PC-9 (cell line): ENCODE data around the gene STARD10. TPM values are rescaled to one million over a fixed set of nuclear protein-coding genes. Genes with fewer than 3 reads are reported as not detected.
A peak's percentile ranks its signal among the peaks of the same experiment; 100 is the strongest.

ENCODE experiments used
- BruUV-seq: library from RNA; stranded (reverse); fragments of 400-500 nt; replicated peaks from 2 replicates; lab custom pipeline; 2021; lab: Mats Ljungman, UMichigan
- CTCF ChIA-PET: fragments of 300-600 bp; sonication (Branson Sonifier 250); formaldehyde crosslinking; loops from one replicate; lab custom pipeline; 2022; ENCODE audit warnings: antibody characterized with exemption; lab: Charles Lee
- POLR2A ChIA-PET: fragments of 300-600 bp; sonication (Branson Sonifier 250); formaldehyde crosslinking; loops from one replicate; lab custom pipeline; 2022; ENCODE audit warnings: antibody characterized with exemption; ENCODE audit not compliant: unreplicated experiment; lab: Charles Lee
- DNase-seq, 2 experiments: peaks; one replicate each; pipeline versions ENCODE4 v3.0.0 to v3.0.0-alpha.2; 2015 to 2022; ENCODE audit warnings: mixed read lengths in 1 of 2
- H2AFZ ChIP-seq: fragments of 200-600 bp; sonication (generic); 2 replicates; pipeline ENCODE4 v1.8.1; 2017; ENCODE audit warnings: antibody characterized with exemption
- H3F3A ChIP-seq: fragments of 200-600 bp; sonication (generic); 2 replicates; pipeline ENCODE4 v1.8.1; 2017; ENCODE audit warnings: antibody characterized with exemption, mild to moderate bottlenecking, low read depth; ENCODE audit not compliant: insufficient read depth
- H3K27ac ChIP-seq: fragments of 200-600 bp; sonication (generic); 2 replicates; pipeline ENCODE4 v1.6.1; 2016; ENCODE audit warnings: mixed run types
- H3K27me3 ChIP-seq: fragments of 200-600 bp; sonication (generic); 2 replicates; pipeline ENCODE4 v1.6.1; 2016; ENCODE audit warnings: low read depth, mixed run types; ENCODE audit not compliant: insufficient read depth
- H3K36me3 ChIP-seq: fragments of 200-600 bp; sonication (generic); 2 replicates; pipeline ENCODE4 v1.6.1; 2016; ENCODE audit warnings: low read depth, mixed run types
- H3K4me1 ChIP-seq: fragments of 200-600 bp; sonication (generic); replicated peaks from 2 replicates; pipeline ENCODE4 v1.6.1; 2016; ENCODE audit warnings: mixed run types; ENCODE audit not compliant: insufficient read depth
- H3K4me2 ChIP-seq: fragments of 200-600 bp; sonication (generic); 2 replicates; pipeline ENCODE4 v1.6.1; 2017; ENCODE audit warnings: mixed run types
- H3K4me3 ChIP-seq: fragments of 200-600 bp; sonication (generic); 2 replicates; pipeline ENCODE4 v1.6.1; 2016; ENCODE audit warnings: mixed run types
- H3K79me2 ChIP-seq: fragments of 200-600 bp; sonication (generic); 2 replicates; pipeline ENCODE4 v1.6.1; 2017; ENCODE audit warnings: low read depth, mixed run types
- H3K9me2 ChIP-seq: fragments of 200-600 bp; sonication (generic); 2 replicates; pipeline ENCODE4 v1.8.1; 2017; ENCODE audit warnings: mild to moderate bottlenecking; ENCODE audit not compliant: insufficient read depth
- H3K9me3 ChIP-seq: fragments of 200-600 bp; sonication (generic); 2 replicates; pipeline ENCODE4 v1.8.1; 2016; ENCODE audit warnings: low read depth; ENCODE audit not compliant: insufficient read depth
- H4K20me1 ChIP-seq: fragments of 200-600 bp; sonication (generic); 2 replicates; pipeline ENCODE4 v1.8.1; 2017; ENCODE audit not compliant: insufficient read depth
- EZH2 ChIP-seq: fragments of 200-600 bp; sonication (generic); IDR thresholded peaks from 2 replicates; pipeline ENCODE4 v1.8.0; 2017; ENCODE audit warnings: antibody characterized with exemption, low read depth
- intact Hi-C: fragments of 100-400 bp; cut with micrococcal nuclease; formaldehyde crosslinking; loops from one replicate; pipeline ENCODE4 v1.10.0; 2022; ENCODE audit not compliant: unreplicated experiment
- total RNA-seq: library from RNA; stranded (reverse); gene quantifications from 2 replicates; pipeline ENCODE4 v1.2.3, GENCODE V29; 2021
- TF ChIP-seq, protein P1 (sequence below): fragments of 200-600 bp; sonication (generic); conservative IDR thresholded peaks from 2 replicates; pipeline ENCODE4 v1.6.1; 2017; ENCODE audit warnings: mixed run types, antibody characterized with exemption, mild to moderate bottlenecking, moderate library complexity

The STARD10 gene
- total RNA-seq, 1 experiment from 2014 or later = 145 TPM

DNA sequence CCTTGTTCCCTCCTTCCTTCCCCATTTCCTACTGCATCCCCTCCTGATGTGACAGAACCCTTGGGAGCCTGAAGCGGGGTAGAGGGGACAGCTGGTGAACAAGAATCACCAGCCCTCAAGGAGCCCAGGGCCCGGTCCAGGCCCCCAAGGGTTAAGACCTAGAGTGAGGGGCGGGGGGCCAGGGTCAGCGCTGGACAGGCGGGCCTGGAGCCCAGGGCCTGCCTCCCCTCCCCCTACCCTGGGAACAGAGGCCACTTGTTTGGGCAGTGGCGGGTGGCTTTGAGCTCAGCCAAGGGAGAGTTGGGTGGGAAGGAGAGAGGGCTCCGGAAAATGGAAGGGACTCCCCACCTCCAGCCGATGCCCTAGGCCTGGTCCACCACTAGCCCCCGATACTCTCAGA, 43.8 kb downstream of the STARD10 start:
- peaks cover 47% of the 10 kb centered on the region for H3K79me2 ChIP-seq
- H3K9me2 ChIP-seq = no peaks in the 10 kb centered on the region
- peak overlapping the region; percentile 96; the same call in 1 of the 2 replicates for H3K4me3 ChIP-seq
- H3K4me1 ChIP-seq = peaks cover 26% of the 10 kb centered on the region
- no TSS peak for BruUV-seq
- H3K4me2 ChIP-seq = no peak overlapping the region; the same call in 1 of the 2 replicates
- peaks cover 3% of the 10 kb centered on the region; the same call in 1 of the 2 replicates for H4K20me1 ChIP-seq
- no peak overlapping the region for H3K27ac ChIP-seq
- H3K9me3 ChIP-seq = no peaks in the 10 kb centered on the region
- H3F3A ChIP-seq = peaks cover 34% of the 10 kb centered on the region
- no peak overlapping the region for H2AFZ ChIP-seq
- intact Hi-C loops = no loop called here
- no peaks in the 10 kb centered on the region for H3K27me3 ChIP-seq
- H3K36me3 ChIP-seq = peaks cover 6% of the 10 kb centered on the region; the same call in 1 of the 2 replicates
- TF ChIP-seq, protein P1, sequence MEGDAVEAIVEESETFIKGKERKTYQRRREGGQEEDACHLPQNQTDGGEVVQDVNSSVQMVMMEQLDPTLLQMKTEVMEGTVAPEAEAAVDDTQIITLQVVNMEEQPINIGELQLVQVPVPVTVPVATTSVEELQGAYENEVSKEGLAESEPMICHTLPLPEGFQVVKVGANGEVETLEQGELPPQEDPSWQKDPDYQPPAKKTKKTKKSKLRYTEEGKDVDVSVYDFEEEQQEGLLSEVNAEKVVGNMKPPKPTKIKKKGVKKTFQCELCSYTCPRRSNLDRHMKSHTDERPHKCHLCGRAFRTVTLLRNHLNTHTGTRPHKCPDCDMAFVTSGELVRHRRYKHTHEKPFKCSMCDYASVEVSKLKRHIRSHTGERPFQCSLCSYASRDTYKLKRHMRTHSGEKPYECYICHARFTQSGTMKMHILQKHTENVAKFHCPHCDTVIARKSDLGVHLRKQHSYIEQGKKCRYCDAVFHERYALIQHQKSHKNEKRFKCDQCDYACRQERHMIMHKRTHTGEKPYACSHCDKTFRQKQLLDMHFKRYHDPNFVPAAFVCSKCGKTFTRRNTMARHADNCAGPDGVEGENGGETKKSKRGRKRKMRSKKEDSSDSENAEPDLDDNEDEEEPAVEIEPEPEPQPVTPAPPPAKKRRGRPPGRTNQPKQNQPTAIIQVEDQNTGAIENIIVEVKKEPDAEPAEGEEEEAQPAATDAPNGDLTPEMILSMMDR = no peak
- TF ChIP-seq EZH2 = no peak
- DNase-seq = no peak
- ChIA-PET POLR2A (no interaction called here), CTCF (no interaction called here)

DNA sequence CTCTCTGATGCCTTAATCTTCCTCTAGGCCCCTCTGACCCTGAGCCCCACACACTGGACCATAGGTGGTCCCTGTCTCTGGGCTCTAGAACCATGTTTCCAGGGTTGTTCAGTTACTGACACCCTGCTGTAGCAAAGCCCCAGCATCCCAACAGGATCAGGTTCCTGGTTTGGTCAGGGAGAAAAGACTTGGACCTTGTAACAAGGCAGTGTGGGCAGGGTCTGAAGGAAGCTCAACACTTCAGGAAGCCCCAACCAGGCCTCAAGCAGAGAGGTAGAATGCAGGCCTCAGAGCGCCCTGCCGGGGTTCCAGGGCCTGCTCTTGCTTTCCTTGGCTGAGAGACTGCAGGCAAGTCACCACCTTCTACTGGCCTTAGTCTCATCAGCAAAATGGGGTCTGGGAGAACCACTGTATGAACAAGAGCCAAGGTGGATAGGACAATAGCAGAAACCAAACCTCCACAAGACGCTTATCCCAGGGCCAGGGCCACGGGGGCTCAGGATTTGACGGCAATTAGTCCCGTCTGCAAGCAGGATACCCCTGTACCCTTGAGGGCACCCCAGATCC, 46.5 kb downstream of the STARD10 start:
- H3K27me3 ChIP-seq = no peaks in the 10 kb centered on the region
- H4K20me1 ChIP-seq = peaks cover 3% of the 10 kb centered on the region; the same call in 1 of the 2 replicates
- H3K79me2 ChIP-seq = peaks cover 69% of the 10 kb centered on the region
- no peaks in the 10 kb centered on the region for H3K9me3 ChIP-seq
- peaks cover 19% of the 10 kb centered on the region; the same call in 1 of the 2 replicates for H3F3A ChIP-seq
- H3K27ac ChIP-seq = no peak overlapping the region
- no peak overlapping the region for H2AFZ ChIP-seq
- no peak overlapping the region for H3K4me2 ChIP-seq
- H3K4me1 ChIP-seq = peaks cover 27% of the 10 kb centered on the region
- ChIA-PET POLR2A (no interaction called here), CTCF (no interaction called here)
- no peaks in the 10 kb centered on the region for H3K36me3 ChIP-seq
- H3K4me3 ChIP-seq = no peak overlapping the region
- intact Hi-C loops = no loop called here
- DNase-seq = no peak
- TF ChIP-seq EZH2 = no peak
- TF ChIP-seq, protein P1 = no peak
- BruUV-seq = no TSS peak
- H3K9me2 ChIP-seq = no peaks in the 10 kb centered on the region

DNA sequence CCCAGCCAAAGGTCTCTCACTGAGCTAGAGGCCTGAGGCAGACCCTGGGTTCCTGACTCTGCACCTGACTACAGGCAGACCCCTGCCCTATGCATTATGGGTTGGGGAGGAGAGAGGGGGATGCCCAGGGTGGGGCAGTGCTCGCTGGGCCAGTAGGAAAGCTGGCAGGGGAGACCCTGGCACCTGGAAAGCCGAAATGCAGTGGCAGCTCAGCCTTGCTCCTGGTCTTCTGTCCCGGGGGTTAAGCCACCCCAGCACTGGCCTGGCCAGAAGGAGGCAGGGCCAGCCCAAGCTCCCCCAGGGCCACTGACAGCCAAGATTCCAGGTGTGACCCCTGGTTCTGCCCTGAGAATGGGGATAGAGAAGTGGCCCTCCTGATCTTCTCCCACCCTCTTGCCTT, 47.0 kb downstream of the STARD10 start:
- H4K20me1 ChIP-seq = peaks cover 3% of the 10 kb centered on the region; the same call in 1 of the 2 replicates
- peaks cover 19% of the 10 kb centered on the region; the same call in 1 of the 2 replicates for H3F3A ChIP-seq
- no peak overlapping the region for H3K4me2 ChIP-seq
- H3K27me3 ChIP-seq = no peaks in the 10 kb centered on the region
- peaks cover 69% of the 10 kb centered on the region for H3K79me2 ChIP-seq
- H3K9me3 ChIP-seq = no peaks in the 10 kb centered on the region
- H3K4me1 ChIP-seq = peaks cover 32% of the 10 kb centered on the region
- no peaks in the 10 kb centered on the region for H3K36me3 ChIP-seq
- no TSS peak for BruUV-seq
- TF ChIP-seq, protein P1 = no peak
- no peak for TF ChIP-seq EZH2
- ChIA-PET POLR2A (no interaction called here), CTCF (interaction anchor here (0.6 kb wide), 1 partner anchor 62 kb away, joined by 3 read pairs; no protein-coding TSS in a partner anchor)
- intact Hi-C loops = no loop called here
- no peak for DNase-seq
- H2AFZ ChIP-seq = no peak overlapping the region
- no peak overlapping the region for H3K4me3 ChIP-seq
- no peak overlapping the region for H3K27ac ChIP-seq
- H3K9me2 ChIP-seq = no peaks in the 10 kb centered on the region
